Measurements from ENCODE around the gene BRICD5. TPM values are rescaled to one million over a fixed set of nuclear protein-coding genes. Genes with fewer than 3 reads are reported as not detected.

Gene BRICD5
- total and polyA plus RNA-seq, 2 of the 4 experiments (the other 2 are of a cell fraction): 0.18 to 0.94 TPM

DNA sequence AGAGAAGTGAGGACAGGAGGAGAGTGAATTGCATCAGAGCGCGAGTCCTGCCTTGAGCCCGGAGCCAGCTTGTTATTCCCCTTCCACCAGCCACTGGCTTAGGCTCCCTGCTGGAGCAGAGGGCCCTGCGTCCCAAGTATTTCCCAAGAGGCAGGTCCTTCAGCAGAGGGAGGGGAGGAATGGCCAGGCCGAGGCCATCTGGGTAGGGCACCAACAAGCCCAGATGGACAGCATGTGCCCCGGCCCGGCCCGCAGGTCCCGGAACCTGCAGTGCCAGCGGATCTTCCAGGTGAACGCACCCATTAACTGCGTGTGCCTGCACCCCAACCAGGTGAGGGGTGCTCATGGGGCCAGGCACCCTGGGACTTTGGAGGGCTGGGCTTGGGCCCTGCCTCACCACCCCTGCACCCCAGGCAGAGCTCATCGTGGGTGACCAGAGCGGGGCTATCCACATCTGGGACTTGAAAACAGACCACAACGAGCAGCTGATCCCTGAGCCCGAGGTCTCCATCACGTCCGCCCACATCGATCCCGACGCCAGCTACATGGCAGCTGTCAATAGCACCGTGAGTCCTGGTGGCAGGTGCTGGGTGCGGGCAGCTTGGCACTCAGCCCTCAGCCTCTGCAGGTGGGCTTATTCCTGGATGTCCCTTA, 3.8 kb downstream of the BRICD5 start:
- H3K9me3 ChIP-seq (ENCODE audit: control insufficient read depth, insufficient read depth, low read length): no peaks in the 10 kb centered on the region
- no peak overlapping the region for H2BK5ac ChIP-seq (ENCODE audit: low read depth, low read length, poor library complexity, severe bottlenecking)
- no peak overlapping the region for H3K4ac ChIP-seq (ENCODE audit: low read depth, low read length)
- H3K14ac ChIP-seq (replicated peaks; ENCODE audit: low read depth, low read length): no peak overlapping the region
- H2BK120ac ChIP-seq (ENCODE audit: low read depth, low read length): no peak overlapping the region
- no peak overlapping the region for H2BK15ac ChIP-seq (ENCODE audit: low read depth, low read length)
- intact Hi-C loops (cut with micrococcal nuclease) (no loop called here), in situ Hi-C loops (cut with MboI; ENCODE audit: low sequenced_read_pairs) (no loop called here), dilution Hi-C loops (cut with HindIII; ENCODE audit: low sequenced_read_pairs, unreplicated experiment) (no loop called here)
- no peak overlapping the region for H4K5ac ChIP-seq (ENCODE audit: low read depth, low read length)
- ChIA-PET POLR2A (ENCODE audit: unreplicated experiment) (no interaction called here), CTCF (no interaction called here)
- H3K79me1 ChIP-seq (ENCODE audit: low read depth in 1 of 2, low read length in 2 of 2): peaks cover 13 to 29% of the 10 kb centered on the region in 2 experiments
- no peak overlapping the region for H3K27ac ChIP-seq (ENCODE audit: insufficient read depth, low read length)
- ATAC-seq (ENCODE audit: low read depth) (no peak), DNase-seq (no peak)
- peaks cover 7% of the 10 kb centered on the region for H3K4me1 ChIP-seq (ENCODE audit: control insufficient read depth, insufficient read depth, low read length)
- H4K91ac ChIP-seq (ENCODE audit: insufficient read depth, low read depth, low read length): no peak overlapping the region
- peak overlapping the region; percentile 98; the same call in 1 of the 2 replicates for H2AK5ac ChIP-seq (ENCODE audit: low read depth, low read length)
- WGBS, 2 experiments (ENCODE audit: extremely low coverage in 2 of 2, insufficient read length in 1 of 2): 94% methylated on average over 6 of the region's 23 CpGs; no CpG with 5 or more reads in 1 of the 2 experiments
- no peak overlapping the region for H2AFZ ChIP-seq (replicated peaks; ENCODE audit: low read length, poor library complexity)
- peaks cover 5% of the 10 kb centered on the region; the same call in 1 of the 2 replicates for H4K20me1 ChIP-seq (ENCODE audit: insufficient read depth, low read length)
- no peaks in the 10 kb centered on the region for H3K27me3 ChIP-seq (ENCODE audit: control insufficient read depth, insufficient read depth, low read length)
- no peak overlapping the region for H2BK20ac ChIP-seq (ENCODE audit: low read depth, low read length)
- H3K9me1 ChIP-seq (ENCODE audit: insufficient read depth, low read length): peaks cover 6% of the 10 kb centered on the region; the same call in 1 of the 2 replicates
- H2AK9ac ChIP-seq (replicated peaks; ENCODE audit: low read depth, low read length, poor library complexity): peak overlapping the region; percentile 93
- H3K23ac ChIP-seq (ENCODE audit: low read depth, low read length): no peak overlapping the region
- H3K36me3 ChIP-seq (ENCODE audit: control insufficient read depth, insufficient read depth, low read length): peaks cover 25% of the 10 kb centered on the region; the same call in 1 of the 2 replicates
- H3K18ac ChIP-seq (ENCODE audit: low read depth, low read length): no peak overlapping the region
- H3K4me2 ChIP-seq (ENCODE audit: low read depth, low read length): no peak overlapping the region
- no peak overlapping the region; a peak in 1 of 4 replicates for H4K8ac ChIP-seq (ENCODE audit: low read depth in 2 of 2, low read length in 2 of 2)
- no peak overlapping the region for H3K56ac ChIP-seq (ENCODE audit: extremely low read depth, insufficient read depth, low read length)
- no peak for TF ChIP-seq ELK1 (IDR thresholded peaks at IDR 0.05; ENCODE audit: borderline replicate concordance, low read depth, low read length)
- TF ChIP-seq, protein P1, sequence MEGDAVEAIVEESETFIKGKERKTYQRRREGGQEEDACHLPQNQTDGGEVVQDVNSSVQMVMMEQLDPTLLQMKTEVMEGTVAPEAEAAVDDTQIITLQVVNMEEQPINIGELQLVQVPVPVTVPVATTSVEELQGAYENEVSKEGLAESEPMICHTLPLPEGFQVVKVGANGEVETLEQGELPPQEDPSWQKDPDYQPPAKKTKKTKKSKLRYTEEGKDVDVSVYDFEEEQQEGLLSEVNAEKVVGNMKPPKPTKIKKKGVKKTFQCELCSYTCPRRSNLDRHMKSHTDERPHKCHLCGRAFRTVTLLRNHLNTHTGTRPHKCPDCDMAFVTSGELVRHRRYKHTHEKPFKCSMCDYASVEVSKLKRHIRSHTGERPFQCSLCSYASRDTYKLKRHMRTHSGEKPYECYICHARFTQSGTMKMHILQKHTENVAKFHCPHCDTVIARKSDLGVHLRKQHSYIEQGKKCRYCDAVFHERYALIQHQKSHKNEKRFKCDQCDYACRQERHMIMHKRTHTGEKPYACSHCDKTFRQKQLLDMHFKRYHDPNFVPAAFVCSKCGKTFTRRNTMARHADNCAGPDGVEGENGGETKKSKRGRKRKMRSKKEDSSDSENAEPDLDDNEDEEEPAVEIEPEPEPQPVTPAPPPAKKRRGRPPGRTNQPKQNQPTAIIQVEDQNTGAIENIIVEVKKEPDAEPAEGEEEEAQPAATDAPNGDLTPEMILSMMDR (conservative IDR thresholded peaks at IDR 0.05; ENCODE audit: low read depth, low read length): no peak
- no peak for TF ChIP-seq RCOR1 (IDR thresholded peaks at IDR 0.05; ENCODE audit: insufficient replicate concordance, low read length)
- no peak for TF ChIP-seq MAZ (IDR thresholded peaks at IDR 0.05; ENCODE audit: borderline replicate concordance, low read depth, low read length)
- TF ChIP-seq CEBPB (IDR thresholded peaks at IDR 0.05; ENCODE audit: low read depth, low read length): no peak
- H3K9ac ChIP-seq (ENCODE audit: low read depth, low read length): no peak overlapping the region
- H3K4me3 ChIP-seq (ENCODE audit: insufficient read depth, low read depth, low read length): no peak overlapping the region
- BruUV-seq (replicated peaks): no TSS peak

Measured in IMR-90 (cell line).